Glomerular endothelial cell (primary cell): Measurements from ENCODE around the gene MRPL51. TPM values are rescaled to one million over a fixed set of nuclear protein-coding genes. Genes with fewer than 3 reads are reported as not detected.
"Not testable (repeated sequence)": the region's sequence is repeated elsewhere in the genome, so short reads cannot be mapped to it uniquely, and the experiment has no call there.

Source experiments
- DNase-seq: peaks from one replicate; pipeline ENCODE4 v3.0.0-alpha.2; 2011; ENCODE audit warnings: low read depth, low spot score; ENCODE audit errors: extremely low read depth
- total RNA-seq: library from RNA; depleted of rRNA; stranded (reverse); fragments of >200 nt; gene quantifications from 2 replicates; pipeline ENCODE4 v1.2.3, GENCODE V29; 2015

Gene MRPL51
- total RNA-seq, 1 donor from 2014 or later = 86.1 TPM

- no peak for DNase-seq
Measured at GRCh38 chr12:6489449-6489848, 3.6 kb downstream of the MRPL51 start.

GRCh38 chr12:6488240-6488639 is 4.8 kb downstream of the MRPL51 start:
- no peak for DNase-seq

DNA sequence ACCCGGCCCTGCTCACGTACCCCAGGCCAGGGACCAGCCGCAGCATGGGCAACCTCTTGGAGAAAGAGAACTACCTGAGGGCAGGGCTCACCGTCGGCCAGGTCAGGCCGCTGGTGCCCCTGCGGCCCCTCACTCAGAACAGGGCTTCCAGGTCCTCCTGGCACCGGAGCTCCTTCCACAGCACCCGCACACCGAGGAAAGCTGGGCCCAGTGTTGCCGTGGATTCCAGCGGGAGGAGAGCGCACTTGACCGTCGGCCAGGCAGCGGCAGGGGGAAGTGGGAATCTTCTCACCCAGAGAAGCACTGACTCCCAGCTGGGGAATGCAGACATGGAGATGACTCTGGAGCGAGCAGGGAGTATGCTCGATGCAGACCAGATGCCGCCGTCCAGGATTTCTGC is 14.6 kb downstream of the MRPL51 start:
- no peak for DNase-seq

GRCh38 chr12:6477601-6478377 is 15.3 kb downstream of the MRPL51 start:
- DNase-seq = not testable (repeated sequence)

DNA sequence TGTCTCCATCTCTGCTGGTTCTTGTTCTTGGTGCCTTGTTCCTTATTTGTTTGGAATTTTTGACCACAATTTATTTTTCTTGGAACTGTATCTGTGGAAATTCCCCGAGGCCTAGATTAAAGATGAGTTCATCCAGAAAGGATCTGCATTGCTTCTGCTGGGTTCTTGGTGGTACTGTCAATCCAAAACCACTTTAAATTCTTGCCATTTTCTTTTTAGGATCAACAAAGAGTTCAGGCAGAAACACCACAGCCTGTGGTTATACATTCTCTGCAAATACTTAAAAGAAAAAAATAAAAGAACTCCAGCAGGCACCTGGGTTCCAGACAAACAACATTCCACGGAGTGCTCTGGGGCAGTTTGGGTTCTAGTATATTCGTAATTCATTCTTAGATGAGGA is 16.6 kb downstream of the MRPL51 start:
- DNase-seq = no peak

- DNase-seq = not testable (repeated sequence)
Measured at GRCh38 chr12:6475233-6475975, 17.7 kb downstream of the MRPL51 start.

- DNase-seq = no peak
Measured at GRCh38 chr12:6472491-6472890, 20.6 kb downstream of the MRPL51 start.

DNA sequence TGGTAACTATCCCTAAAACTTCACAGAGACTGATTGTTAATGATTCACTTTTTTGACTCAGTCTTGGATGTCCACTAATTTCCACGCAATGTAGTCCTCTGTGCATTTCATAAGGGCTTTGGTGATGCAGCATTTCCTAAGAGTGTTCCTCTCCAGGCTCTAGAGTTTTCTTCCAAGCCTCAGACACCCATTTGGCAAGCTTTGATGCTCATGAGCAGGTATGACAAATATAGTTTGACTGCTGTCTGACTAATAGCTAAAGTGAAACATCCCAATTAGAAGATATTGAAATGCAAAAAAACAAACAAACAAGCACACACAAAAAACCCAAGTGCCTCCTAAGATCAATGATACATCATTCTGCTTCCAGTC is 21.1 kb downstream of the MRPL51 start:
- no peak for DNase-seq

DNA sequence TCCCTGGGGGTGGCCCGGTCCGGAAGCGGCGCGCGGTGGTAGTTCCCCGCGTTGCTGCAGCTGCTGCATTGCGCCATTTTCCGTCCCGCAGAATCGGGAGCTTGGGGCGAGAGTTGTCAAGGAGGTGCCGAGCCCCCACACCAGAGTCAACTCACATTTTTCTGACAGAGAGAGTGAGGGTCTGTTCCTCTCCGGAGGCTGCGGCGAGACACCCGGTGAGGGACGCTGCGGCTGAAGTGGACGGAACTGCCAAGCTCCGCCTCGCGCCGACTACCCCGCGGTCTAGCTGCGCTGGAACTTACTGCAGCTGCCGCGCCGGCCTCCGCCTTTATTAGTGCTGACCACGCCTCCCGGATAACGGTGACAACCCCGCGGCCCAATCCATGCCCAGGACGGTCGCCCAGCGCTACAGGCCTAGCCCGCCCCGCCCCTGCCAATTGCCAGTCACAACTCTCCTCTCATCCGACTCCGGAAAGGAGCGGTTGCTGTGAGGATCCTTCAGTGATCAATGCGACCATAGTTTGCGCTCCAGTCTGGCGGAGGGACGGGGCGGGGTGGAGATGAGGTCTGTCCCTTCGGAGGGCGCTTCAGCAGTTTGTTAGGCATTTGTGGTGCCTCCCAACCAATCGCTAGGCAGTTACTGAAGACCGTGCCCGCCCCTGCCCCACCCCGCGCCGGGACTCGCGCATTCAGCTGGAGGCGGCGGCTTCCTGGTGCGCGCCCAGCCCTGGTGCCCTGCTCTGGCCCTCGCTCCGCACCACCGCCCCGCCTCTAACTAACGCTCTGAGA is 22.5 kb downstream of the MRPL51 start, which contains the start of gene VAMP1:
TSS of gene VAMP1 (minus strand) at position 303 of the 789 bp plus-strand sequence. CDS start at position 157, 146 bp downstream.
- peak; percentile 57 for DNase-seq

- no peak for DNase-seq
Measured at GRCh38 chr12:6469609-6470374, 23.3 kb downstream of the MRPL51 start.

GRCh38 chr12:6469092-6469491 is 24.0 kb downstream of the MRPL51 start:
- DNase-seq = no peak

- no peak for DNase-seq
Measured at GRCh38 chr12:6468283-6468575, 24.8 kb downstream of the MRPL51 start.

DNA sequence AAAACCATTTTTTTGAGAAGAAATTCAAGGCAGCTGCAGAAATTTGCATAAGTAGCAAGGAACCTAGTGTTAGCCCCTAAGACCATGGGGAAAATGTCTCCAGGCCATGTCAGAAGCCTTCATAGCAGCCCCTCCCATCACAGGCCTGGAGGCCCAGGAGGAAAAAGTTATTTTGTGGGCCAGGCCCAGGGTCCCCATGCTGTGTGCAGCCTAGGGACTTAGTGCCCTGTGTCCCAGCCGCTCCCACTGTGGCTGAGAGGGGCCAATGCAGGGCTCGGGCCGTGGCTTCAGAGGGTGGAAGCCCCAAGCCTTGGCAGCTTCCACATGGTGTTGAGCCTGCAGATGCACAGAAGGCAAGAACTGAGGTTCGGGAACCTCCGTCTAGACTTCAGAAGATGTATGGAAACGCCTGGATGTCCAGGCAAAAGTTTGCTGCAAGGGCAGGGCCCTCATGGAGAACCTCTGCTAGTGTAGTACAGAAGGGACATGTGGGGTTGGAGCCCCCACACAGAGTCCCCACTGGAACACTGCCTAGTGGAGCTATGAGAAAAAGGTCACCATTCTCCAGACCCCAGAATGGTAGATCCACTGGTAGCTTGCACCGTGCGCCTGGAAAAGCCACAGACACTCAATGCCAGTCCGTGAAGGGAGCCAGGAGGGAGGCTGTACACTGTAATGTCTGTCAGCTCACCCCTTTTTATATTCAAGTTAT is 25.3 kb downstream of the MRPL51 start:
- DNase-seq = not testable (repeated sequence)

DNA sequence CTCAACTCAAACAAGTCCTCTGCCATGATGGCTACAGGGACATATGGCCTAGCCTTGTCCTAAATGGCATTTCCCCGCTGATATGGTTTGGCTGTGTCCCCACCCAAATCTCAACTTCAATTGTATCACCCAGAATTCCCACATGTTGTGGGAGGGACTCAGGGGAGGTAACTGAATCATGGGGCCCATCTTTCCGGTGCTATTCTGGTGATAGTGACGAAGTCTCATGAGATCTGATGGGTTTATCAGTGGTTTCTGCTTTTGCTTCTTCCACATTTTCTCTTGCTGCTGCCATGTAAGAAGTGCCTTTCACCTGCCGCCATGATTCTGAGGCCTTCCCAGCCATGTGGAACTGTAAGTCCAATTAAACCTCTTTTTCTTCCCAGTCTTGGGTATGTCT is 26.3 kb downstream of the MRPL51 start:
- not testable (repeated sequence) for DNase-seq

GRCh38 chr12:6466184-6466573 is 26.9 kb downstream of the MRPL51 start:
- no peak for DNase-seq

DNA sequence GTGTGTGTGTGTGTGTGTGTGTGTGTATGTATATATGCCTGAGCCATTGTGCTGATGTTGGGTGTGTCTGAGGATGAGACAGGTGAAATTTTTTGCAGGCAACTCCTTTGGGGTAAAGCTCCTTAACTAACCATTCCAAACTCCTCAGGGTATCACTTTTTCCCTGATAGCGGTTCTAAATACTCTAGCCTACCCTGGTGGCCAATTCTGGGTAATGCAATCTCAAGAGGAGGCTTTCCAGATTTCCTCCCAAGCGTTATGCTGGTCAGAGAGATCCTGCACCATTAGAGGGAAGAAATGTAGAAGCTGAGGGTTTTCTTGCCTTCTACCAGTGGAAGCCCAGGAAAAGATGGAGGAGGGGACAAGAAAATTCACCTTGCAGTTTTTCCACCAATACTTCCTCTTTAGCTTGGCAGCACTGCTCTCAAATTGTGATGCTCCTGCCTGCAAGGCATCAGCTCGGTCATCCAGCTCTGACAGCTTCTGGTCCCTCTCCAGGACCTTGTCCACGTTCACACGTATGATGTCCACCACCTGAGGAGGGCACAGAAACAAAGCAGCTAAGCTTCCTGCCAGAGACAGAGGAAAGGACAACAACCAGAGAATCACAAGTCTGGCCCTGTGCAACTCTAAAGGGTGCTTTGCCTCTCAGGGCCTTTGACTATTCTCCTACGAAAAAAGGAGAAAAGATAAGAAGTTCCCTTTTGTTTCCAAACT is 27.4 kb downstream of the MRPL51 start:
- peak; percentile 66 for DNase-seq

GRCh38 chr12:6464531-6464930 is 28.5 kb downstream of the MRPL51 start:
- DNase-seq = no peak

- DNase-seq = no peak
Measured at GRCh38 chr12:6463858-6464257, 29.2 kb downstream of the MRPL51 start.

DNA sequence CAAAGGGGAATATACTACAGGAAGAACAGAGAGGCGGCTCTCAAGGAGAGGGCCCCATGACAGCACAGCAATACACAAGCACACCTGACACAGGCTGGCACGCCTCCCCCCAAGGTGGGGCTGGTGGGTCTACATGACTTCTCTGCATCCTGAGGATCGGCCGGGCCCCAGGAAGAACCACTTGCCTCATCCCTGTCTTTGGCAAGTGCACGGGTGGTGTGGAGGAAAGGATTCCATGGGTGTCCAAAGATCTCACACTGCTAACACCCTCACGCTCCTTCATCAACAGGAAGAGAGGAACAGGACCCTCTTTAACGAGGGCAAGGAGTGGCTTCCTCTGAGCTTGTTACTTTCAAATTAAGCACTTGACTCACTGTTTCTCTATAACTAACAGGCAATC is 29.8 kb downstream of the MRPL51 start:
- DNase-seq = no peak
